GM23338 (cell line): ENCODE results near the gene MYO18A. TPM values are rescaled to one million over a fixed set of nuclear protein-coding genes. Genes with fewer than 3 reads are reported as not detected.

Experiments
- ATAC-seq: fragments of 200-7000 bp; cut with Tn5 transposase; 3 replicates; pipeline ENCODE4 v1.9.1; 2020
- DNase-seq: peaks from one replicate; pipeline ENCODE4 v3.0.0-alpha.2; 2015; ENCODE audit warnings: low spot score
- H2AFZ ChIP-seq: fragments of 200-600 bp; sonication (generic); 2 replicates; pipeline ENCODE4 v1.8.0; 2016; ENCODE audit warnings: antibody characterized with exemption, mild to moderate bottlenecking, moderate library complexity
- H3F3A ChIP-seq: fragments of 200-600 bp; sonication (generic); replicated peaks from 2 replicates; pipeline ENCODE4 v1.8.0; 2017; ENCODE audit warnings: antibody characterized with exemption, mixed run types, low read depth
- H3K27ac ChIP-seq: fragments of 200-600 bp; sonication (generic); 2 replicates; pipeline ENCODE4 v1.6.1; 2016; ENCODE audit warnings: low read depth
- H3K27me3 ChIP-seq: fragments of 200-600 bp; sonication (generic); 2 replicates; pipeline ENCODE4 v1.8.0; 2016; ENCODE audit warnings: mild to moderate bottlenecking, mixed run types, moderate library complexity; ENCODE audit not compliant: insufficient read depth
- H3K36me3 ChIP-seq: fragments of 200-600 bp; sonication (generic); 2 replicates; pipeline ENCODE4 v1.8.0; 2016; ENCODE audit warnings: mild to moderate bottlenecking; ENCODE audit not compliant: insufficient read depth
- H3K4me1 ChIP-seq: fragments of 200-600 bp; sonication (generic); 2 replicates; pipeline ENCODE4 v1.8.0; 2016; ENCODE audit warnings: mild to moderate bottlenecking, moderate library complexity; ENCODE audit not compliant: insufficient read depth
- H3K4me2 ChIP-seq: fragments of 200-600 bp; sonication (generic); 2 replicates; pipeline ENCODE4 v1.7.1; 2017; ENCODE audit warnings: mixed run types
- H3K4me3 ChIP-seq: fragments of 200-600 bp; sonication (generic); 2 replicates; pipeline ENCODE4 v1.6.1; 2016; ENCODE audit warnings: mixed run types
- H3K79me2 ChIP-seq: fragments of 200-600 bp; sonication (generic); replicated peaks from 2 replicates; pipeline ENCODE4 v1.8.0; 2017; ENCODE audit warnings: mild to moderate bottlenecking; ENCODE audit not compliant: insufficient read depth
- H3K9me2 ChIP-seq: fragments of 200-600 bp; sonication (generic); 2 replicates; pipeline ENCODE4 v1.8.0; 2017; ENCODE audit not compliant: insufficient read depth
- H4K20me1 ChIP-seq: fragments of 200-600 bp; sonication (generic); replicated peaks from 2 replicates; pipeline ENCODE4 v1.8.0; 2017; ENCODE audit warnings: mild to moderate bottlenecking; ENCODE audit not compliant: insufficient read depth
- H3K27ac Mint-ChIP-seq: 2 replicates; pipeline ENCODE4 v1.8.0; 2020; ENCODE audit warnings: inconsistent platforms, mild to moderate bottlenecking, moderate library complexity, mixed read lengths
- H3K27me3 Mint-ChIP-seq: 3 replicates; pipeline ENCODE4 v1.8.0; 2022; ENCODE audit warnings: low read depth, mild to moderate bottlenecking, moderate library complexity, mixed read lengths, inconsistent platforms; ENCODE audit not compliant: insufficient read depth, poor library complexity
- H3K36me3 Mint-ChIP-seq: 3 replicates; pipeline ENCODE4 v1.8.0; 2021; ENCODE audit warnings: low read depth, mild to moderate bottlenecking, inconsistent platforms, moderate library complexity, mixed read lengths
- H3K4me1 Mint-ChIP-seq: 3 replicates; pipeline ENCODE4 v1.8.0; 2020; ENCODE audit warnings: mild to moderate bottlenecking, inconsistent platforms, mixed read lengths
- H3K4me3 Mint-ChIP-seq: 3 replicates; pipeline ENCODE4 v1.8.0; 2021; ENCODE audit warnings: moderate library complexity, mild to moderate bottlenecking, inconsistent platforms, mixed read lengths
- H3K9me3 Mint-ChIP-seq: 3 replicates; pipeline ENCODE4 v1.8.0; 2020; ENCODE audit warnings: moderate library complexity, mild to moderate bottlenecking, inconsistent platforms, mixed read lengths
- POLR2AphosphoS5 ChIP-seq: IDR thresholded peaks from 2 replicates; pipeline ENCODE4 v1.6.1; 2016; ENCODE audit warnings: antibody characterized with exemption, low read depth
- ZNF114 ChIP-seq: fragments of 250-450 bp; sonication (Bioruptor Pico); IDR thresholded peaks from 2 replicates; pipeline ENCODE4 v1.5.0; 2020; ENCODE audit warnings: mild to moderate bottlenecking, moderate library complexity
- ZNF331 ChIP-seq: fragments of 250-450 bp; sonication (Bioruptor Pico); IDR thresholded peaks from 2 replicates; pipeline ENCODE4 v1.5.0; 2020; ENCODE audit warnings: low read depth, mild to moderate bottlenecking, moderate library complexity
- polyA plus RNA-seq: library from polyadenylated mRNA; unstranded; fragments of >200 nt; fragmentation: Nextera tagmentation; extraction: Ambion mirVana; gene quantifications from 2 replicates; pipeline ENCODE4 v1.2.1, GENCODE V29; 2016
- total RNA-seq: library from RNA; depleted of rRNA; stranded (reverse); fragments of >200 nt; shearing (Covaris generic); gene quantifications from 2 replicates; pipeline ENCODE4 v1.2.3, GENCODE V29; 2014
- TF ChIP-seq, protein P1 (sequence below): fragments of 250-450 bp; sonication (Bioruptor Pico); IDR thresholded peaks from 2 replicates; pipeline ENCODE4 v1.5.0; 2020; ENCODE audit warnings: mild to moderate bottlenecking, moderate library complexity
- TF ChIP-seq, protein P2 (sequence below): IDR thresholded peaks from 2 replicates; pipeline ENCODE4 v1.6.1; 2016; ENCODE audit warnings: antibody characterized with exemption

MYO18A gene
- total and polyA plus RNA-seq, 2 experiments from 2014 or later: 18.3 to 37.5 TPM

DNA sequence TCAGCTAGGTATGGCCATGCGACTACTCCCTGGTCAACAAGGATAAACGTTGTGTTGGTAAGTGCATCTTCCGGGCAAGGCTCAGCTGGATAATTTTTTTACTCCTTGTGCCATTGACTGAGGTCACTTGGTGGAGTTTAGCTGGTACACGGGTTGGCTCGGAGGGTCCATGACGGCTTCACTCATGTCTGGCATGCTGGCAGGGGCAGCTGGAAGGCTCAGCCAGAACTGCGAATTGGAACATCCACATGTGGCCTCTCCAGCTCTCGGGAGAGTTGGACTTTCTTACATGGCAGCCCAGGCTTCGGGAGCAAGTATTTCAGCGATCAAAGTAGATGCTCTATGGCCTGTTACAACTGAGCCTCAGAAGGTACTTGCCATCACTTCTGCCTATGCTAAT is 35.0 kb upstream of the MYO18A start (continued):
- TF ChIP-seq, protein P1, sequence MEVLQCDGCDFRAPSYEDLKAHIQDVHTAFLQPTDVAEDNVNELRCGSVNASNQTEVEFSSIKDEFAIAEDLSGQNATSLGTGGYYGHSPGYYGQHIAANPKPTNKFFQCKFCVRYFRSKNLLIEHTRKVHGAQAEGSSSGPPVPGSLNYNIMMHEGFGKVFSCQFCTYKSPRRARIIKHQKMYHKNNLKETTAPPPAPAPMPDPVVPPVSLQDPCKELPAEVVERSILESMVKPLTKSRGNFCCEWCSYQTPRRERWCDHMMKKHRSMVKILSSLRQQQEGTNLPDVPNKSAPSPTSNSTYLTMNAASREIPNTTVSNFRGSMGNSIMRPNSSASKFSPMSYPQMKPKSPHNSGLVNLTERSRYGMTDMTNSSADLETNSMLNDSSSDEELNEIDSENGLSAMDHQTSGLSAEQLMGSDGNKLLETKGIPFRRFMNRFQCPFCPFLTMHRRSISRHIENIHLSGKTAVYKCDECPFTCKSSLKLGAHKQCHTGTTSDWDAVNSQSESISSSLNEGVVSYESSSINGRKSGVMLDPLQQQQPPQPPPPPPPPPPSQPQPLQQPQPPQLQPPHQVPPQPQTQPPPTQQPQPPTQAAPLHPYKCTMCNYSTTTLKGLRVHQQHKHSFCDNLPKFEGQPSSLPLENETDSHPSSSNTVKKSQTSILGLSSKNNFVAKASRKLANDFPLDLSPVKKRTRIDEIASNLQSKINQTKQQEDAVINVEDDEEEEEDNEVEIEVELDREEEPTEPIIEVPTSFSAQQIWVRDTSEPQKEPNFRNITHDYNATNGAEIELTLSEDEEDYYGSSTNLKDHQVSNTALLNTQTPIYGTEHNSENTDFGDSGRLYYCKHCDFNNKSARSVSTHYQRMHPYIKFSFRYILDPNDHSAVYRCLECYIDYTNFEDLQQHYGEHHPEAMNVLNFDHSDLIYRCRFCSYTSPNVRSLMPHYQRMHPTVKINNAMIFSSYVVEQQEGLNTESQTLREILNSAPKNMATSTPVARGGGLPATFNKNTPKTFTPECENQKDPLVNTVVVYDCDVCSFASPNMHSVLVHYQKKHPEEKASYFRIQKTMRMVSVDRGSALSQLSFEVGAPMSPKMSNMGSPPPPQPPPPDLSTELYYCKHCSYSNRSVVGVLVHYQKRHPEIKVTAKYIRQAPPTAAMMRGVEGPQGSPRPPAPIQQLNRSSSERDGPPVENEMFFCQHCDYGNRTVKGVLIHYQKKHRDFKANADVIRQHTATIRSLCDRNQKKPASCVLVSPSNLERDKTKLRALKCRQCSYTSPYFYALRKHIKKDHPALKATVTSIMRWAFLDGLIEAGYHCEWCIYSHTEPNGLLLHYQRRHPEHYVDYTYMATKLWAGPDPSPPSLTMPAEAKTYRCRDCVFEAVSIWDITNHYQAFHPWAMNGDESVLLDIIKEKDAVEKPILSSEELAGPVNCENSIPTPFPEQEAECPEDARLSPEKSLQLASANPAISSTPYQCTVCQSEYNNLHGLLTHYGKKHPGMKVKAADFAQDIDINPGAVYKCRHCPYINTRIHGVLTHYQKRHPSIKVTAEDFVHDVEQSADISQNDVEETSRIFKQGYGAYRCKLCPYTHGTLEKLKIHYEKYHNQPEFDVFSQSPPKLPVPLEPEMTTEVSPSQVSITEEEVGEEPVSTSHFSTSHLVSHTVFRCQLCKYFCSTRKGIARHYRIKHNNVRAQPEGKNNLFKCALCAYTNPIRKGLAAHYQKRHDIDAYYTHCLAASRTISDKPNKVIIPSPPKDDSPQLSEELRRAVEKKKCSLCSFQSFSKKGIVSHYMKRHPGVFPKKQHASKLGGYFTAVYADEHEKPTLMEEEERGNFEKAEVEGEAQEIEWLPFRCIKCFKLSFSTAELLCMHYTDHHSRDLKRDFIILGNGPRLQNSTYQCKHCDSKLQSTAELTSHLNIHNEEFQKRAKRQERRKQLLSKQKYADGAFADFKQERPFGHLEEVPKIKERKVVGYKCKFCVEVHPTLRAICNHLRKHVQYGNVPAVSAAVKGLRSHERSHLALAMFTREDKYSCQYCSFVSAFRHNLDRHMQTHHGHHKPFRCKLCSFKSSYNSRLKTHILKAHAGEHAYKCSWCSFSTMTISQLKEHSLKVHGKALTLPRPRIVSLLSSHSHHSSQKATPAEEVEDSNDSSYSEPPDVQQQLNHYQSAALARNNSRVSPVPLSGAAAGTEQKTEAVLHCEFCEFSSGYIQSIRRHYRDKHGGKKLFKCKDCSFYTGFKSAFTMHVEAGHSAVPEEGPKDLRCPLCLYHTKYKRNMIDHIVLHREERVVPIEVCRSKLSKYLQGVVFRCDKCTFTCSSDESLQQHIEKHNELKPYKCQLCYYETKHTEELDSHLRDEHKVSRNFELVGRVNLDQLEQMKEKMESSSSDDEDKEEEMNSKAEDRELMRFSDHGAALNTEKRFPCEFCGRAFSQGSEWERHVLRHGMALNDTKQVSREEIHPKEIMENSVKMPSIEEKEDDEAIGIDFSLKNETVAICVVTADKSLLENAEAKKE (CRISPR knock-in tag): no peak
- TF ChIP-seq, protein P2, sequence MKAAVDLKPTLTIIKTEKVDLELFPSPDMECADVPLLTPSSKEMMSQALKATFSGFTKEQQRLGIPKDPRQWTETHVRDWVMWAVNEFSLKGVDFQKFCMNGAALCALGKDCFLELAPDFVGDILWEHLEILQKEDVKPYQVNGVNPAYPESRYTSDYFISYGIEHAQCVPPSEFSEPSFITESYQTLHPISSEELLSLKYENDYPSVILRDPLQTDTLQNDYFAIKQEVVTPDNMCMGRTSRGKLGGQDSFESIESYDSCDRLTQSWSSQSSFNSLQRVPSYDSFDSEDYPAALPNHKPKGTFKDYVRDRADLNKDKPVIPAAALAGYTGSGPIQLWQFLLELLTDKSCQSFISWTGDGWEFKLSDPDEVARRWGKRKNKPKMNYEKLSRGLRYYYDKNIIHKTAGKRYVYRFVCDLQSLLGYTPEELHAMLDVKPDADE: no peak
- TF ChIP-seq POLR2AphosphoS5 (no peak), ZNF114 (CRISPR knock-in tag) (no peak)

DNA sequence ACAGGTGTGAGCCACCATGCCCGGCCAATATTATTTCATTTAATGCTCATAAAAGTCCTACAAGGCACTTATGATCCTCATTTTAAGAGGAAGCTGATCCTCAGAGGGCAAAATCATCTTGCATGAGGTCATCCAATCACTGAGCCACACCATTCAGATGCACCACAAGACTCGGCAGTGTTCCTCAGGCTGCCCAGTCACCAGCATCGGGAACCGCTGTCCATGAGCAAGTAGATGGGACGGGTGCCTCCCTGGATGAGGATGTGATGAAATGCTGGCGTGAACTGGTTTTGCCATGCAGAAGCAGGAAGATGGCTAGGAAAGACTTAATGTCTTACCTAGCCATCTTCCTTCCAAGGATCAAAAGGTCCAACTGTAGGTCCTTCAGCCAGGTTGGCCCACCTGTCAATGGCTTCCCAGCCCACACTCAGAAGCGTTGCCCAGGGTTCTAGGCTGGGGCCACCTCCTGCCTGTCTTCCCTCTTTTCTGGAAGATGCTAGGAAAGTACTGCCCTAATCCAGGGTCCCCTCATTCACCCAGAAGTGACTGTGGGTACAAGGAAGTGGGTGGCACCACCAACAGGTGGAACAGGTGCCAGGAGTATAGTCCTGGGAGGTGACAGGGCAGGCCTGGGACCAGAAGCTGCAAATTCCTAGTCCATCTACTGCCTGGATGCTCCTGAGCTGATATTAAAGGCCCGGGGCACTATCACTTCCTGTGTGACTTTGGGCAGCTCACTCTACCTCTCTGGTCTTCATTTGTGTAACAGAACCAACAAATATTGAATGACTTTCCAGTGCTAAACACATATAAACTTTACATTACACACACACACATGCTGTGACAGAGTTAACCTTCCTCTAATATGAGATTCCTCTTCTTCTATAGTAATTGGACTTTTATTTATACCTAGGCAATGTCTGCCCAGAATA is 34.3 kb upstream of the MYO18A start:
- Histone ChIP-seq H4K20me1 (no peaks in the 10 kb centered on the region), H3K27me3 (no peaks in the 10 kb centered on the region), H3K27ac (no peak overlapping the region), H3K4me3 (no peak overlapping the region), H3K4me1 (peaks cover under 1% of the 10 kb centered on the region; the same call in 1 of the 2 replicates), H3K79me2 (no peaks in the 10 kb centered on the region), H3K36me3 (no peaks in the 10 kb centered on the region), H3F3A (no peaks in the 10 kb centered on the region), H2AFZ (no peak overlapping the region), H3K9me2 (no peaks in the 10 kb centered on the region), H3K4me2 (no peak overlapping the region)
- Mint-ChIP-seq H3K27me3 (no peaks in the 10 kb centered on the region), H3K27ac (no peak overlapping the region), H3K4me3 (no peak overlapping the region), H3K4me1 (peaks cover 8% of the 10 kb centered on the region; the same call in 2 of the 3 replicates), H3K9me3 (no peaks in the 10 kb centered on the region), H3K36me3 (no peaks in the 10 kb centered on the region)
- no peak for TF ChIP-seq ZNF114 (CRISPR knock-in tag)
- no peak for TF ChIP-seq ZNF331
- ATAC-seq (no peak), DNase-seq (no peak)
